Kidney (tissue), 14 donors: ENCODE data around the gene HLF. TPM values are rescaled to one million over a fixed set of nuclear protein-coding genes. Genes with fewer than 3 reads are reported as not detected.
A peak's percentile ranks its signal among the peaks of the same experiment; 100 is the strongest.

Experiments used
- DNase-seq, 5 donors: peaks; one replicate each; pipeline ENCODE4 v3.0.0-alpha.2; 2013 to 2020
- FAIRE-seq: peaks from 2 replicates; lab custom pipeline; 2012; peaks lifted over from hg19 to GRCh38; lab: Jason Lieb, UNC
- H3K27ac ChIP-seq, 2 donors: one replicate each; pipeline ENCODE4 v1.7.0; 2013; ENCODE audit warnings: low read depth in 2 of 2, low read length in 2 of 2, inconsistent platforms in 1 of 2
- H3K27me3 ChIP-seq: one replicate; pipeline ENCODE4 v1.7.1; 2013; ENCODE audit warnings: low read length, inconsistent platforms; ENCODE audit not compliant: control insufficient read depth, insufficient read depth
- H3K36me3 ChIP-seq, 3 donors: one replicate each; pipeline versions ENCODE4 v1.7.0 to v1.7.1; 2013; ENCODE audit warnings: low read length in 3 of 3, control low read depth in 1 of 3, inconsistent platforms in 1 of 3; ENCODE audit not compliant: insufficient read depth in 3 of 3, control insufficient read depth in 2 of 3
- H3K4me1 ChIP-seq, 3 donors: one replicate each; pipeline versions ENCODE4 v1.7.0 to v1.7.1; 2013; ENCODE audit warnings: low read length in 3 of 3, inconsistent platforms in 1 of 3, low read depth in 1 of 3; ENCODE audit not compliant: control insufficient read depth in 2 of 3, insufficient read depth in 2 of 3
- H3K4me3 ChIP-seq, 3 donors: one replicate each; pipeline versions ENCODE4 v1.7.0 to v1.8.1; 2013; ENCODE audit warnings: low read length in 3 of 3, control low read depth in 1 of 3, inconsistent platforms in 1 of 3
- H3K9ac ChIP-seq, 3 donors: one replicate each; pipeline versions ENCODE4 v1.7.0 to v1.7.1; 2013; ENCODE audit warnings: low read length in 3 of 3, control low read depth in 1 of 3, inconsistent platforms in 1 of 3
- H3K9me3 ChIP-seq, 3 donors: one replicate each; pipeline versions ENCODE4 v1.7.0 to v1.7.1; 2013; ENCODE audit warnings: low read length in 3 of 3, control low read depth in 1 of 3, inconsistent platforms in 1 of 3; ENCODE audit not compliant: control insufficient read depth in 2 of 3, insufficient read depth in 1 of 3
- CTCF ChIP-seq: IDR thresholded peaks from 3 replicates; pipeline ENCODE4 v1.5.1; 2012; ENCODE audit warnings: mild to moderate bottlenecking, moderate library complexity, borderline replicate concordance; ENCODE audit not compliant: insufficient read depth; ENCODE audit errors: extremely low read depth
- intact Hi-C: fragments of 100-400 bp; cut with DNase I; formaldehyde crosslinking; loops from one replicate; pipeline ENCODE4 v1.11.1; 2022
- polyA plus RNA-seq: library from polyadenylated mRNA; stranded (reverse); fragments of 350-450 nt; fragmentation: Illumina TruSeq; extraction: RNeasy Lipid Tissue Mini Kit (QIAGEN cat#74804); gene quantifications from one replicate; pipeline ENCODE4 v1.2.3, GENCODE V29; 2014; ENCODE audit warnings: low read depth, low replicate concordance; ENCODE audit not compliant: insufficient read depth
- total RNA-seq: library from RNA; stranded (reverse); fragmentation: NEBNext Ultra II Directional; extraction: Animal tissue kit (Norgen Biotek cat#: 25700); gene quantifications from one replicate; pipeline ENCODE4 v1.2.1, GENCODE V29; 2021
- donor health status: control.
- donor health status: control.
- donor health status: control.
- donor health status: control.
- donor health status: control.
- donor health status: DM: yes; HTN: yes; CAD: no.
- donor health status: Normal renal cell carcinoma (clear cell type).

Gene HLF
- total and polyA plus RNA-seq, 2 donors from 2014 or later = 9.1 to 38.4 TPM

- H3K4me3 ChIP-seq = no peak overlapping the region
- no peak for TF ChIP-seq CTCF
- no peak overlapping the region for H3K27ac ChIP-seq
- no peak for FAIRE-seq
- H3K9me3 ChIP-seq = no peaks in the 10 kb centered on the region
- DNase-seq = peak in 2 of 5 donors; percentile 9 to 18
- no peaks in the 10 kb centered on the region for H3K27me3 ChIP-seq
- intact Hi-C loops = no loop called here
- H3K4me1 ChIP-seq = peaks cover 0 to 4% (median 0%) of the 10 kb centered on the region in 3 donors
- H3K36me3 ChIP-seq = peaks cover 0 to 55% (median 10%) of the 10 kb centered on the region in 3 donors
- H3K9ac ChIP-seq = no peak overlapping the region
Measured at GRCh38 chr17:55319933-55320593, 55.3 kb downstream of the HLF start.

- H3K9me3 ChIP-seq = no peaks in the 10 kb centered on the region
- no peak overlapping the region for H3K27ac ChIP-seq
- H3K36me3 ChIP-seq = peaks cover 0 to 50% (median 8%) of the 10 kb centered on the region in 3 donors
- FAIRE-seq (no peak), DNase-seq (peak in 3 of 5 donors; percentile 14 to 19 (median 15))
- H3K4me3 ChIP-seq = no peak overlapping the region
- no peak overlapping the region for H3K9ac ChIP-seq
- intact Hi-C loops = no loop called here
- H3K4me1 ChIP-seq = peaks cover 0 to 4% (median 0%) of the 10 kb centered on the region in 3 donors
- no peak for TF ChIP-seq CTCF
- H3K27me3 ChIP-seq = no peaks in the 10 kb centered on the region
Measured at GRCh38 chr17:55320594-55321426, 56.0 kb downstream of the HLF start.

- H3K4me3 ChIP-seq = no peak overlapping the region
- peaks cover 0 to 4% (median 0%) of the 10 kb centered on the region in 3 donors for H3K4me1 ChIP-seq
- H3K36me3 ChIP-seq = peaks cover 0 to 42% (median 4%) of the 10 kb centered on the region in 3 donors
- no peak for TF ChIP-seq CTCF
- H3K27me3 ChIP-seq = no peaks in the 10 kb centered on the region
- H3K9ac ChIP-seq = no peak overlapping the region
- H3K27ac ChIP-seq = no peak overlapping the region
- no peaks in the 10 kb centered on the region for H3K9me3 ChIP-seq
- intact Hi-C loops = no loop called here
- peak in 1 of 5 donors; percentile 12 for DNase-seq
- FAIRE-seq = no peak
Measured at GRCh38 chr17:55321427-55322060, 56.8 kb downstream of the HLF start.
